ENCODE measurements around the gene DUS3L.

Gene DUS3L

DNA sequence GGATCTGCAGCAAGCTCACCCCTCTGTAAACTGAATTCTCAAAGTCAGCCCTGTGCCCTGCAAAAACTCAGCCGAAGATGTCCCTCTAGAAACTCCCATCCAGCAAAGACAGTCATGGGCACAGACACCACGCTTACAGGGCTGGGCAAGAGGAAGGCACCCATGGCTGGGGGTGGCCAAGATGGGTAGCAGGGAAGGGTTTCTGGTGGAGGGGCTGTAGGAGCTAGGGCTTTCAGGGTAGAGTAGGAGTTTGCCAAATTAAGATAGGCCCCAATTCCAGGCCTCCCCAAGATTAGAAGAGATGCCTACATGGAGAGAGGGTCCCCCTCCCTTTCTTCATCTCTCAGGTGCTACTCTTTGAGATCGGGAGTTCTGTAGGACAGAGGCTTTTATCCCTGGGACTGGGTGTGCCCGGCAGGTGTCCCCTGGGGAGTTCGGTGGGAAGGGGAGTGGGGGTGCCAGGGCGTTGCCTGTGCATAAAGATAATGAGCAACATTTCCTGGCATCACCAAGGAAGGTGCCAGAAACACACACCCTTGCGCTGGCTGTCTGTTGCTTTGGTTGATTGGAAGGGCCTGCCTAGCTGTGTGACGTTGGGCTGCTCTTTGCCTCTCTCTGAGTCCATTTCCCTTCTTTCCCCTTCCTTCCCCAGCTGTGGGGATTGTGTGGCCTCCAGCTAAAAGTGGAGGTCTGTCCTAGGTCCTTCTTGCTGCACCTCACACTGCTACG, 23.3 kb upstream of the DUS3L start:
- TF ChIP-seq POLR2AphosphoS5 (IDR thresholded peaks at IDR 0.05; ENCODE audit: low read depth, low read length) (no peak), FOXP2 (optimal IDR thresholded peaks at IDR 0.05; ENCODE audit: borderline replicate concordance, extremely low read depth, extremely low read length, insufficient read depth) (no peak), SIN3A (IDR thresholded peaks at IDR 0.05; ENCODE audit: borderline replicate concordance, insufficient read depth, low read length) (no peak), REST (IDR thresholded peaks at IDR 0.05; ENCODE audit: insufficient read depth in 1 of 2, low read depth in 2 of 2, low read length in 2 of 2) (no peak), TAF1 (IDR thresholded peaks at IDR 0.05; ENCODE audit: borderline replicate concordance, insufficient read depth, low read length) (no peak)

GRCh38 chr19:5811117-5811516, 20.2 kb upstream of the DUS3L start:
- TF ChIP-seq SIN3A (IDR thresholded peaks at IDR 0.05; ENCODE audit: borderline replicate concordance, insufficient read depth, low read length) (no peak), TAF1 (IDR thresholded peaks at IDR 0.05; ENCODE audit: borderline replicate concordance, insufficient read depth, low read length) (no peak), POLR2AphosphoS5 (IDR thresholded peaks at IDR 0.05; ENCODE audit: low read depth, low read length) (no peak), REST (IDR thresholded peaks at IDR 0.05; ENCODE audit: insufficient read depth in 1 of 2, low read depth in 2 of 2, low read length in 2 of 2) (no peak), FOXP2 (optimal IDR thresholded peaks at IDR 0.05; ENCODE audit: borderline replicate concordance, extremely low read depth, extremely low read length, insufficient read depth) (no peak)

- no peak for TF ChIP-seq SIN3A (IDR thresholded peaks at IDR 0.05; ENCODE audit: borderline replicate concordance, insufficient read depth, low read length)
- TF ChIP-seq REST (IDR thresholded peaks at IDR 0.05; ENCODE audit: insufficient read depth in 1 of 2, low read depth in 2 of 2, low read length in 2 of 2) = no peak
- no peak for TF ChIP-seq TAF1 (IDR thresholded peaks at IDR 0.05; ENCODE audit: borderline replicate concordance, insufficient read depth, low read length)
- TF ChIP-seq POLR2AphosphoS5 (IDR thresholded peaks at IDR 0.05; ENCODE audit: low read depth, low read length) = no peak
- TF ChIP-seq FOXP2 (optimal IDR thresholded peaks at IDR 0.05; ENCODE audit: borderline replicate concordance, extremely low read depth, extremely low read length, insufficient read depth) = no peak
These were observed 18.5 kb upstream of the DUS3L start for GRCh38 chr19:5809469-5809868.

GRCh38 chr19:5809053-5809452, 18.1 kb upstream of the DUS3L start:
- no peak for TF ChIP-seq POLR2AphosphoS5 (IDR thresholded peaks at IDR 0.05; ENCODE audit: low read depth, low read length)
- no peak for TF ChIP-seq TAF1 (IDR thresholded peaks at IDR 0.05; ENCODE audit: borderline replicate concordance, insufficient read depth, low read length)
- TF ChIP-seq REST (IDR thresholded peaks at IDR 0.05; ENCODE audit: insufficient read depth in 1 of 2, low read depth in 2 of 2, low read length in 2 of 2) = no peak
- TF ChIP-seq FOXP2 (optimal IDR thresholded peaks at IDR 0.05; ENCODE audit: borderline replicate concordance, extremely low read depth, extremely low read length, insufficient read depth) = no peak
- TF ChIP-seq SIN3A (IDR thresholded peaks at IDR 0.05; ENCODE audit: borderline replicate concordance, insufficient read depth, low read length) = no peak
